GM13977 (cell line): ENCODE data around the gene YES1.
"Not testable (repeated sequence)": the region's sequence is repeated elsewhere in the genome, so short reads cannot be mapped to it uniquely, and the experiment has no call there.

Experiments used
- DNase-seq: peaks from one replicate; pipeline ENCODE4 v3.0.0; 2012; ENCODE audit warnings: low spot score
- in situ Hi-C: fragments of 300-500 bp; cut with MboI; formaldehyde crosslinking; loops from one replicate; pipeline ENCODE4 v1.12.0; 2022; ENCODE audit warnings: low sequenced_read_pairs, low pct_unique_long_range_greater_than_20kb, mixed read lengths, inconsistent platforms; ENCODE audit not compliant: unreplicated experiment
- TF ChIP-seq, protein P1 (sequence below): IDR thresholded peaks from 2 replicates; pipeline ENCODE4 v1.5.1; 2012; ENCODE audit warnings: mild to moderate bottlenecking, control low read depth; ENCODE audit not compliant: insufficient read depth; ENCODE audit errors: extremely low read depth, missing control alignments

The YES1 gene

DNA sequence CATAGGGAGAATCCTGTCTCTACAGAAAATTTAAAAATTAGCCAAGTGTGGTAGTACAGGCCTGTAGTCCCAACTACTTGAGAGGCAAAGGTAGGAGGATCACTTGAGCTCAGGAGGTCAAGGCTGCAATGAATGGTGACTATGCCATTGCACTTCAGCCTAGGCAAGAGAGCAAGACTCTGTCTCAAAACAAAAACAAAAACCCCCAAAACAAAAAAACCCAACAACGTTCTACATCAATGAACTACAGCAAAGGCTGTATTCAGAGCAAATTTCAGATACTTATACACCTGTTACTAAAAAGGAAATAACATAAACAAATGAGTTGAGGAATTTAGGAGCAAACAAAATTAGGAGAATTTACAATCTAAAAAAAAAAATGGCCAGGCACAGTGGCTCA is 22.6 kb downstream of the YES1 start:
- TF ChIP-seq, protein P1, sequence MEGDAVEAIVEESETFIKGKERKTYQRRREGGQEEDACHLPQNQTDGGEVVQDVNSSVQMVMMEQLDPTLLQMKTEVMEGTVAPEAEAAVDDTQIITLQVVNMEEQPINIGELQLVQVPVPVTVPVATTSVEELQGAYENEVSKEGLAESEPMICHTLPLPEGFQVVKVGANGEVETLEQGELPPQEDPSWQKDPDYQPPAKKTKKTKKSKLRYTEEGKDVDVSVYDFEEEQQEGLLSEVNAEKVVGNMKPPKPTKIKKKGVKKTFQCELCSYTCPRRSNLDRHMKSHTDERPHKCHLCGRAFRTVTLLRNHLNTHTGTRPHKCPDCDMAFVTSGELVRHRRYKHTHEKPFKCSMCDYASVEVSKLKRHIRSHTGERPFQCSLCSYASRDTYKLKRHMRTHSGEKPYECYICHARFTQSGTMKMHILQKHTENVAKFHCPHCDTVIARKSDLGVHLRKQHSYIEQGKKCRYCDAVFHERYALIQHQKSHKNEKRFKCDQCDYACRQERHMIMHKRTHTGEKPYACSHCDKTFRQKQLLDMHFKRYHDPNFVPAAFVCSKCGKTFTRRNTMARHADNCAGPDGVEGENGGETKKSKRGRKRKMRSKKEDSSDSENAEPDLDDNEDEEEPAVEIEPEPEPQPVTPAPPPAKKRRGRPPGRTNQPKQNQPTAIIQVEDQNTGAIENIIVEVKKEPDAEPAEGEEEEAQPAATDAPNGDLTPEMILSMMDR, result no peak
- in situ Hi-C loops, result no loop called here
- DNase-seq, result no peak

GRCh38 chr18:785242-785641 is 26.8 kb downstream of the YES1 start:
- in situ Hi-C loops, result no loop called here
- TF ChIP-seq, protein P1, result no peak
- no peak for DNase-seq

DNA sequence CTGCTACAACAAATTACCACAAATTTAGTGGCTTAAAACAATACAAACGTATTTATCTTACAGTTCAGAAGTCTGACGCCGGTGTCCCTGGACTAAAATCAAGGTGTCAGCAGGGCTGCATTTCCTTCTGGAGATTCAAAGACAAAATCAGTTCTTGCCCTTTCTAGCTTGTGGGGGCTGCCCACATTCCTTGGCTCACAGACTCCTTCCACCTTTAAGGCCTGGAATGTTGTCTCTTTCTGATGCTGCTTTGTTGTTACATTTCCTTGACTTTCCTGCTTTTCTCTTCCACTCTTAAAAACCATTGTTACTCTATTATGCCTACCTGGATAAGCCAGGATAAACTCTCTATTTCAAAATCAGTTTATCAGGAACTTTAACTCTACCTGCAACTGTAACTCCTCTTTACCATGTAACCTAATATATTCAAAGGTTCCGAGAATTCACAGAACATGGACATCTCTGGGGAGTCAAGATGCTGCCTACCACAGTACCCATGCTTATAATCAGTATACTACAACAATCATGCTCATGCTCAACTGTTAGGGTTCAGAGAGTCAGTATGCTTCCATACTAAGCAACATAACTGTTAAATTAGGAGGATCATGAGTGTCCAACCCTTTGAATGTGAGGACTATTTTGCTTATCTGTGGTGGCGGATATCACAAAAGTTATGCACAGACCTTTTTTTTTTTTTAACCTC is 27.4 kb downstream of the YES1 start:
- in situ Hi-C loops, result no loop called here
- TF ChIP-seq, protein P1, result no peak

DNA sequence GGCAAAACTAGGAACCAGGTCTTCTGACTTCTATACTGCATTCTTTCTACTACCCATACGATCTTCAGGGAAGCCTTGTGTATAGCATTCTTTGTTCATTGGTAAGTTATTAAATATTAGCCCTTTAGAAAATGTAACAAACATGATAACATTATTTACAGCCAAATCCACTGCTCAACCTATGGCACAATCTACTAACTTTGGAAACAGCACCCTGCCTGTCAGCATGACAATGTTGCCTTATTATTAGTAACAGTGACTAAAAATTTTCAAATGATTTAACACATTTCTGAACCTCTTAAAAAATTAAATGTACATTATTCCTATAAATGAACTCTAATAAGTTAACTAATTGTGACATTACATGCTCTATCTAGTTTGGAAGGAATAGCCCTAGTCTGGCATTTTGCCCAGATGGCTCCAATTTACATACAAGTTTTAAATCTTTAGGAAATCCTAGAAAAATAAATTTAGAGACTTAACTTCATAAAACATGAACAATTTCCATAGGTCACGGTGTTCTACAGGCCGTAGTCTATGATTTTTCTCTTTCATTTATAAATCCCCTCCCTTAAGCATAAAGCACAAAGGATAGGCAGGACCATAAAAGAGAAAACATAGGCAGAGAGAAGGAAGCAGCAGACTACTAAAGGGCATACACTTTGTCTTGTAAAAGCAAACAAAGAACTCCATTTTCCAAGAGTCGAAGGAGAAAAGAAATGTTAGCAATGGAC is 33.7 kb downstream of the YES1 start:
- no peak for DNase-seq
- in situ Hi-C loops, result no loop called here

More for the DNA sequence above, 27.4 kb downstream of the YES1 start:
- DNase-seq, result no peak

GRCh38 chr18:777021-777420 is 35.0 kb downstream of the YES1 start:
- TF ChIP-seq, protein P1, result no peak
- in situ Hi-C loops, result no loop called here
- no peak for DNase-seq

More for the DNA sequence above, 33.7 kb downstream of the YES1 start:
- TF ChIP-seq, protein P1, result no peak

DNA sequence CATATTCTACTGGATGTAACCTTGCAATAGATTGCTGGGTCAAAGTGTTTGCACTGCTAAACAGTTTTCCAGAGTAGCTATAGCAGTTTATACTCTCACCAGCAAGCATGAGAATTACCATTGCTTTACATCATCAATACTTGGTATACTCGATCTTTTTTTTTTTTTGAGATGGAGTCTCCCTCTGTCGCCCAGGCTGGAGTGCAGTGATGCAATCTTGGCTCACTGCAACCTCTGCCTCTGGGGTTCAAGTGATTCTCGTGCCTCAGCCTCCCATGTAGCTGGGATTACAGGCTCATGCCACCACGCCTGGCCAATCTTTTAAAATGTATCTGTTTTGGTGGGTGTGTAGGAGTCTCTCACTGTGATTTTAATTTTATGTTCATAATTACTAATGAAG is 36.0 kb downstream of the YES1 start:
- in situ Hi-C loops, DNase-seq: not testable (repeated sequence)

GRCh38 chr18:774811-775210 is 37.2 kb downstream of the YES1 start:
- TF ChIP-seq, protein P1, result no peak
- DNase-seq, result no peak
- in situ Hi-C loops, result no loop called here
